H9 (cell line): ENCODE measurements around the gene USP5. TPM values are rescaled to one million over a fixed set of nuclear protein-coding genes. Genes with fewer than 3 reads are reported as not detected.

ENCODE experiments used
- DNase-seq: peaks from one replicate; pipeline ENCODE4 v3.0.0-alpha.2; 2017
- H2AFZ ChIP-seq: one replicate; pipeline ENCODE4 v1.6.1; 2013; ENCODE audit warnings: mild to moderate bottlenecking, low read length, control low read depth, moderate library complexity
- H2AK5ac ChIP-seq: 2 replicates; pipeline ENCODE4 v1.6.1; 2013; ENCODE audit warnings: low read length, control low read depth, mixed read lengths; ENCODE audit not compliant: insufficient read length
- H2BK120ac ChIP-seq: one replicate; pipeline ENCODE4 v1.6.1; 2013; ENCODE audit warnings: low read depth, mild to moderate bottlenecking, low read length, control low read depth, inconsistent platforms; ENCODE audit not compliant: poor library complexity, severe bottlenecking
- H2BK12ac ChIP-seq: 2 replicates; pipeline ENCODE4 v1.6.1; 2013; ENCODE audit warnings: low read length, control low read depth, mixed read lengths, low read depth; ENCODE audit not compliant: insufficient read length
- H2BK15ac ChIP-seq: 2 replicates; pipeline ENCODE4 v1.6.1; 2013; ENCODE audit warnings: low read depth, low read length, control low read depth
- H2BK20ac ChIP-seq: one replicate; pipeline ENCODE4 v1.6.1; 2013; ENCODE audit warnings: low read depth, mild to moderate bottlenecking, low read length, control low read depth, inconsistent platforms; ENCODE audit not compliant: poor library complexity, severe bottlenecking
- H2BK5ac ChIP-seq: 2 replicates; pipeline ENCODE4 v1.6.1; 2013; ENCODE audit warnings: low read length, control low read depth, mixed read lengths; ENCODE audit not compliant: insufficient read length
- H3K14ac ChIP-seq: 2 replicates; pipeline ENCODE4 v1.6.1; 2013; ENCODE audit warnings: low read length, control low read depth; ENCODE audit not compliant: insufficient read depth
- H3K18ac ChIP-seq: 2 replicates; pipeline ENCODE4 v1.6.1; 2013; ENCODE audit warnings: low read depth, mild to moderate bottlenecking, mixed read lengths, low read length, control low read depth; ENCODE audit not compliant: insufficient read length
- H3K23ac ChIP-seq: 2 replicates; pipeline ENCODE4 v1.6.1; 2013; ENCODE audit warnings: low read length, control low read depth, mixed read lengths, low read depth; ENCODE audit not compliant: insufficient read length
- H3K23me2 ChIP-seq: 2 replicates; pipeline ENCODE4 v1.6.1; 2013; ENCODE audit warnings: low read depth, mild to moderate bottlenecking, mixed read lengths, low read length, control low read depth; ENCODE audit not compliant: insufficient read length, poor library complexity, severe bottlenecking
- H3K27ac ChIP-seq: 2 replicates; pipeline ENCODE4 v1.5.1; 2013; ENCODE audit warnings: low read length, control low read depth, mixed read lengths, low read depth; ENCODE audit not compliant: insufficient read length
- H3K27me3 ChIP-seq: 2 replicates; pipeline ENCODE4 v1.6.1; 2013; ENCODE audit warnings: low read length, control low read depth, inconsistent platforms; ENCODE audit not compliant: insufficient read depth
- H3K4ac ChIP-seq: 2 replicates; pipeline ENCODE4 v1.6.1; 2013; ENCODE audit warnings: low read depth, mild to moderate bottlenecking, control low read depth, inconsistent platforms, low read length, moderate library complexity
- H3K4me1 ChIP-seq: 2 replicates; pipeline ENCODE4 v1.6.1; 2013; ENCODE audit warnings: low read length, control low read depth, inconsistent platforms; ENCODE audit not compliant: insufficient read depth
- H3K4me2 ChIP-seq: 2 replicates; pipeline ENCODE4 v1.6.1; 2013; ENCODE audit warnings: low read length, control low read depth, mixed read lengths; ENCODE audit not compliant: insufficient read length, insufficient read depth
- H3K56ac ChIP-seq: 2 replicates; pipeline ENCODE4 v1.6.1; 2013; ENCODE audit warnings: low read depth, mild to moderate bottlenecking, mixed read lengths, low read length, control low read depth; ENCODE audit not compliant: insufficient read length
- H3K79me1 ChIP-seq: 2 replicates; pipeline ENCODE4 v1.6.1; 2013; ENCODE audit warnings: low read depth, mild to moderate bottlenecking, moderate library complexity, low read length, control low read depth, inconsistent platforms; ENCODE audit not compliant: insufficient read depth, poor library complexity, severe bottlenecking
- H3K79me2 ChIP-seq: 2 replicates; pipeline ENCODE4 v1.6.1; 2013; ENCODE audit warnings: low read length, control low read depth, inconsistent platforms; ENCODE audit not compliant: insufficient read depth
- H3K9ac ChIP-seq: 2 replicates; pipeline ENCODE4 v1.6.1; 2013; ENCODE audit warnings: low read length, control low read depth, mixed read lengths; ENCODE audit not compliant: insufficient read length; ENCODE audit errors: extremely low read depth
- H3K9me3 ChIP-seq: one replicate; pipeline ENCODE4 v1.6.1; 2013; ENCODE audit warnings: low read depth, low read length, inconsistent platforms; ENCODE audit not compliant: control insufficient read depth
- H3T11ph ChIP-seq: one replicate; pipeline ENCODE4 v1.6.1; 2013; ENCODE audit warnings: mild to moderate bottlenecking, low read length, control low read depth, inconsistent platforms
- H4K20me1 ChIP-seq: one replicate; pipeline ENCODE4 v1.6.1; 2013; ENCODE audit not compliant: control insufficient read depth, insufficient read length, insufficient read depth
- H4K5ac ChIP-seq: 2 replicates; pipeline ENCODE4 v1.6.1; 2013; ENCODE audit warnings: low read depth, mild to moderate bottlenecking, mixed read lengths, low read length, control low read depth; ENCODE audit not compliant: insufficient read length
- H4K8ac ChIP-seq: replicated peaks from 2 replicates; pipeline ENCODE4 v1.6.1; 2013; ENCODE audit warnings: low read length, control low read depth, mixed read lengths, low read depth; ENCODE audit not compliant: insufficient read length
- H4K91ac ChIP-seq: 2 replicates; pipeline ENCODE4 v1.6.1; 2013; ENCODE audit warnings: low read depth, mild to moderate bottlenecking, moderate library complexity, mixed read lengths, low read length, control low read depth; ENCODE audit not compliant: insufficient read length
- H3K27ac Mint-ChIP-seq, 3 experiments: 2 replicates in 2 of 3; 3 replicates in 1 of 3; pipeline ENCODE4 v1.8.0; 2020 to 2021; ENCODE audit warnings: mixed read lengths in 3 of 3, mild to moderate bottlenecking in 1 of 3, moderate library complexity in 1 of 3
- H3K27me3 Mint-ChIP-seq: 2 replicates; pipeline ENCODE4 v1.8.0; 2021; ENCODE audit warnings: low read depth, mild to moderate bottlenecking, moderate library complexity, mixed read lengths
- H3K36me3 Mint-ChIP-seq, 3 experiments: 2 replicates in 2 of 3; 3 replicates in 1 of 3; pipeline ENCODE4 v1.8.0; 2020 to 2021; ENCODE audit warnings: low read depth in 3 of 3, mixed read lengths in 3 of 3; ENCODE audit not compliant: insufficient read depth in 1 of 3
- H3K4me1 Mint-ChIP-seq, 2 experiments: 2 replicates each; pipeline ENCODE4 v1.8.0; 2020; ENCODE audit warnings: mixed read lengths in 2 of 2
- H3K4me3 Mint-ChIP-seq, 2 experiments: 2 replicates in 1 of 2; 3 replicates in 1 of 2; pipeline ENCODE4 v1.8.0; 2020 to 2021; ENCODE audit warnings: mild to moderate bottlenecking in 2 of 2, mixed read lengths in 2 of 2, moderate library complexity in 1 of 2
- H3K9me3 Mint-ChIP-seq, 2 experiments: 2 replicates in 1 of 2; 3 replicates in 1 of 2; pipeline ENCODE4 v1.8.0; 2020; ENCODE audit warnings: mild to moderate bottlenecking in 2 of 2, mixed read lengths in 2 of 2, moderate library complexity in 1 of 2
- CTCF ChIP-seq: fragments of 200-600 bp; sonication (generic); conservative IDR thresholded peaks from 3 replicates; pipeline ENCODE4 v1.8.0; 2021; ENCODE audit warnings: antibody characterized with exemption, mild to moderate bottlenecking
- WGBS: extraction: QIAGEN DNeasy Blood & Tissue Kit; methylation state at CpG from one replicate; pipeline ENCODE4 v1.1.7; 2013; ENCODE audit warnings: missing lambda C conversion rate, low lambda C conversion rate, mixed read lengths; ENCODE audit not compliant: insufficient read length; ENCODE audit errors: extremely low coverage; 5-methylcytosine and 5-hydroxymethylcytosine counted together
- total RNA-seq: library from RNA; stranded (reverse); gene quantifications from 2 replicates; pipeline ENCODE4 v1.2.1, GENCODE V29; 2021

The USP5 gene
- total RNA-seq, 1 experiment from 2014 or later = 143 TPM

GRCh38 chr12:6871052-6871957, 19.4 kb downstream of the USP5 start:
- Histone ChIP-seq H3K9ac (no peak overlapping the region), H3K4ac (no peak overlapping the region), H4K20me1 (no peaks in the 10 kb centered on the region), H4K91ac (no peak overlapping the region), H2BK5ac (no peak overlapping the region), H3T11ph (no peak overlapping the region), H3K79me2 (peaks cover 5% of the 10 kb centered on the region; the same call in 1 of the 2 replicates), H2AFZ (no peak overlapping the region), H3K4me1 (no peaks in the 10 kb centered on the region; the same call in 1 of the 2 replicates), H3K56ac (no peak overlapping the region), H3K9me3 (no peaks in the 10 kb centered on the region), H2BK20ac (no peak overlapping the region), H3K79me1 (no peaks in the 10 kb centered on the region), H4K8ac (no peak overlapping the region), H3K4me2 (peak overlapping the region; percentile 69), H3K23ac (no peak overlapping the region), H4K5ac (no peak overlapping the region), H3K27me3 (no peaks in the 10 kb centered on the region), H3K18ac (no peak overlapping the region), H2BK120ac (no peak overlapping the region), H3K14ac (no peak overlapping the region), H3K23me2 (peaks cover 16% of the 10 kb centered on the region), H2AK5ac (no peak overlapping the region), H3K27ac (no peak overlapping the region), H2BK12ac (no peak overlapping the region), H2BK15ac (no peak overlapping the region)
- DNase-seq = peak; percentile 64
- peak overlapping the region; percentile 92 to 96 for H3K4me3 Mint-ChIP-seq
- H3K4me1 Mint-ChIP-seq = peaks cover 44 to 55% of the 10 kb centered on the region in 2 experiments
- peaks cover 28 to 49% (median 39%) of the 10 kb centered on the region in 3 experiments for H3K36me3 Mint-ChIP-seq
- H3K27ac Mint-ChIP-seq = peak overlapping the region in 2 of 3 experiments; percentile 85 to 95; a peak in 4 of 7 replicates
- no peak for TF ChIP-seq CTCF
- H3K27me3 Mint-ChIP-seq = no peaks in the 10 kb centered on the region; the same call in 1 of the 2 replicates
- WGBS = no CpG with 5 or more reads among the region's 12 CpGs
- no peaks in the 10 kb centered on the region; a peak in 1 of 5 replicates for H3K9me3 Mint-ChIP-seq
